ENCODE data around the gene SNX5.

GRCh38 chr20:17985388-17986018 lies 16.9 kb upstream of the SNX5 start:
- TF ChIP-seq RAD21 (IDR thresholded peaks at IDR 0.05; ENCODE audit: low read depth) = no peak
- no peak for TF ChIP-seq TAF1 (IDR thresholded peaks at IDR 0.05; ENCODE audit: low read depth)
- TF ChIP-seq FOXM1 (IDR thresholded peaks at IDR 0.05; ENCODE audit: borderline replicate concordance, low read depth) = no peak
- TF ChIP-seq, protein P1, sequence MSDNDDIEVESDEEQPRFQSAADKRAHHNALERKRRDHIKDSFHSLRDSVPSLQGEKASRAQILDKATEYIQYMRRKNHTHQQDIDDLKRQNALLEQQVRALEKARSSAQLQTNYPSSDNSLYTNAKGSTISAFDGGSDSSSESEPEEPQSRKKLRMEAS (IDR thresholded peaks at IDR 0.05) = no peak
- no peak for TF ChIP-seq CEBPB (IDR thresholded peaks at IDR 0.05)
- no peak for TF ChIP-seq EGR1 (IDR thresholded peaks at IDR 0.05)
- no peak for TF ChIP-seq TCF12 (IDR thresholded peaks at IDR 0.05; ENCODE audit: low read depth)
- no peak for TF ChIP-seq REST (IDR thresholded peaks at IDR 0.05; ENCODE audit: low read depth)
